ENCODE measurements around the gene FHAD1.

FHAD1 gene

GRCh38 chr1:15246960-15247614 is at the start of gene FHAD1:
Gene FHAD1 (plus strand): TSS chr1:15247223. CDS start chr1:15251785, 4,562 bp downstream.
- DNase-seq (ENCODE audit: low read depth): no peak

- DNase-seq (ENCODE audit: low read depth): no peak
These were observed 49.2 kb upstream of the FHAD1 start for GRCh38 chr1:15197591-15198447.

GRCh38 chr1:15198684-15199083 is 48.3 kb upstream of the FHAD1 start:
- no peak for DNase-seq (ENCODE audit: low read depth)

GRCh38 chr1:15201221-15201620 is 45.8 kb upstream of the FHAD1 start:
- no peak for DNase-seq (ENCODE audit: low read depth)

GRCh38 chr1:15201849-15202551 is 45.0 kb upstream of the FHAD1 start:
- no peak for DNase-seq (ENCODE audit: low read depth)

- no peak for DNase-seq (ENCODE audit: low read depth)
These were observed 42.1 kb upstream of the FHAD1 start for GRCh38 chr1:15204931-15205330.

- DNase-seq (ENCODE audit: low read depth): no peak
These were observed 41.3 kb upstream of the FHAD1 start for GRCh38 chr1:15205586-15206346.

GRCh38 chr1:15206418-15207030 is 40.5 kb upstream of the FHAD1 start:
- no peak for DNase-seq (ENCODE audit: low read depth)

GRCh38 chr1:15207031-15207828 is 39.8 kb upstream of the FHAD1 start:
- DNase-seq (ENCODE audit: low read depth): no peak

GRCh38 chr1:15207829-15208429 is 39.1 kb upstream of the FHAD1 start:
- no peak for DNase-seq (ENCODE audit: low read depth)

- DNase-seq (ENCODE audit: low read depth): no peak
These were observed 36.2 kb upstream of the FHAD1 start for GRCh38 chr1:15210651-15211375.

GRCh38 chr1:15211424-15211823 is 35.6 kb upstream of the FHAD1 start:
- no peak for DNase-seq (ENCODE audit: low read depth)

- DNase-seq (ENCODE audit: low read depth): no peak
These were observed 34.6 kb upstream of the FHAD1 start for GRCh38 chr1:15212216-15212953.

GRCh38 chr1:15212954-15213291 is 34.1 kb upstream of the FHAD1 start:
- no peak for DNase-seq (ENCODE audit: low read depth)

- DNase-seq (ENCODE audit: low read depth): no peak
These were observed 33.6 kb upstream of the FHAD1 start for GRCh38 chr1:15213341-15213821.

- DNase-seq (ENCODE audit: low read depth): no peak
These were observed 32.5 kb upstream of the FHAD1 start for GRCh38 chr1:15214527-15214926.

- no peak for DNase-seq (ENCODE audit: low read depth)
These were observed 31.9 kb upstream of the FHAD1 start for GRCh38 chr1:15215116-15215515.

GRCh38 chr1:15217654-15218053 is 29.4 kb upstream of the FHAD1 start:
- no peak for DNase-seq (ENCODE audit: low read depth)

All from activated gamma-delta T cell treated with anti-CD3 and anti-CD28 coated beads, Interleukin-2, amount 50 U/mL, for 16 hours (primary cell).